Keratinocyte (primary cell): ENCODE results near the gene TAL2. TPM values are rescaled to one million over a fixed set of nuclear protein-coding genes. Genes with fewer than 3 reads are reported as not detected.

Source experiments
- DNase-seq: peaks from one replicate; pipeline ENCODE4 v3.0.0-alpha.2; 2011; ENCODE audit warnings: low read depth, missing footprints, low spot score
- FAIRE-seq: peaks from 2 replicates; lab custom pipeline; 2011; peaks lifted over from hg19 to GRCh38; lab: Jason Lieb, UNC
- H2AFZ ChIP-seq: 2 replicates; pipeline ENCODE4 v1.6.0; 2012; ENCODE audit warnings: low read length, control low read depth, inconsistent platforms; ENCODE audit not compliant: control insufficient read depth
- H3K27ac ChIP-seq: 2 replicates; pipeline ENCODE4 v1.5.1; 2011; ENCODE audit warnings: low read length; ENCODE audit not compliant: control insufficient read depth, insufficient read depth
- H3K27me3 ChIP-seq: 3 replicates; pipeline ENCODE4 v1.6.0; 2011; ENCODE audit warnings: low read length; ENCODE audit not compliant: control insufficient read depth, insufficient read depth; ENCODE audit errors: extremely low read depth
- H3K36me3 ChIP-seq, 2 experiments: 2 replicates in 1 of 2; 3 replicates in 1 of 2; pipeline ENCODE4 v1.5.1; 2011; ENCODE audit warnings: low read length in 2 of 2, mild to moderate bottlenecking in 1 of 2; ENCODE audit not compliant: control insufficient read depth in 2 of 2, insufficient read depth in 2 of 2; ENCODE audit errors: extremely low read depth in 1 of 2
- H3K4me1 ChIP-seq: 3 replicates; pipeline ENCODE4 v1.5.1; 2011; ENCODE audit warnings: low read length; ENCODE audit not compliant: control insufficient read depth, insufficient read depth; ENCODE audit errors: extremely low read depth
- H3K4me2 ChIP-seq: 3 replicates; pipeline ENCODE4 v1.6.0; 2011; ENCODE audit warnings: low read depth, low read length; ENCODE audit not compliant: control insufficient read depth, insufficient read depth; ENCODE audit errors: extremely low read depth
- H3K4me3 ChIP-seq, 3 experiments: fragments of 200-600 bp in 1 of 3; sonication (generic) in 1 of 3; 2 replicates in 2 of 3; 3 replicates in 1 of 3; pipeline ENCODE4 v1.5.1; 2011 to 2016; ENCODE audit warnings: low read length in 3 of 3, mild to moderate bottlenecking in 3 of 3, control low read depth in 2 of 3, inconsistent platforms in 1 of 3, low read depth in 1 of 3, mixed read lengths in 1 of 3, mixed run types in 1 of 3, moderate library complexity in 1 of 3; ENCODE audit not compliant: control insufficient read depth in 2 of 3, insufficient read depth in 2 of 3; ENCODE audit errors: extremely low read depth in 1 of 3
- H3K79me2 ChIP-seq: 2 replicates; pipeline ENCODE4 v1.6.0; 2012; ENCODE audit warnings: low read length; ENCODE audit not compliant: control insufficient read depth, insufficient read depth
- H3K9ac ChIP-seq: 3 replicates; pipeline ENCODE4 v1.6.0; 2011; ENCODE audit warnings: low read length; ENCODE audit not compliant: control insufficient read depth, insufficient read depth; ENCODE audit errors: extremely low read depth
- H3K9me1 ChIP-seq: 3 replicates; pipeline ENCODE4 v1.6.0; 2011; ENCODE audit warnings: low read length; ENCODE audit not compliant: control insufficient read depth, insufficient read depth; ENCODE audit errors: extremely low read depth
- H3K9me3 ChIP-seq: 2 replicates; pipeline ENCODE4 v1.5.1; 2012; ENCODE audit warnings: low read depth, low read length; ENCODE audit not compliant: control insufficient read depth
- H4K20me1 ChIP-seq: 3 replicates; pipeline ENCODE4 v1.6.0; 2011; ENCODE audit warnings: low read length; ENCODE audit not compliant: control insufficient read depth, insufficient read depth; ENCODE audit errors: extremely low read depth
- CTCF ChIP-seq, 3 experiments: IDR thresholded peaks in 1 of 3; conservative IDR thresholded peaks in 1 of 3; optimal IDR thresholded peaks in 1 of 3; 2 replicates in 2 of 3; 3 replicates in 1 of 3; pipeline versions ENCODE3 to v1.5.1; 2011; ENCODE audit warnings: low read length in 3 of 3, mild to moderate bottlenecking in 3 of 3, moderate library complexity in 2 of 3, control low read depth in 1 of 3, inconsistent platforms in 1 of 3; ENCODE audit not compliant: insufficient read depth in 2 of 3; ENCODE audit errors: extremely low read depth in 1 of 3
- EZH2 ChIP-seq: IDR thresholded peaks from one replicate; pipeline ENCODE4 v1.6.1; 2012; ENCODE audit warnings: inconsistent platforms, mild to moderate bottlenecking, low read length, moderate library complexity
- dilution Hi-C: fragments of 300-500 bp; cut with MboI; formaldehyde crosslinking; loops from one replicate; pipeline ENCODE4 v1.7.0; 2020; ENCODE audit warnings: low sequenced_read_pairs; ENCODE audit not compliant: extremely low pct_ligation_motif_present
- polyA plus RNA-seq, 5 experiments: library from polyadenylated mRNA; depleted of rRNA in 3 of 5; stranded (reverse) in 3 of 5; stranded (forward) in 1 of 5; unstranded in 1 of 5; fragments of >200 nt; gene quantifications; 1 replicate in 1 of 5; 2 replicates in 3 of 5; 3 replicates in 1 of 5; pipeline versions ENCODE4 v1.2.1 to v1.2.3, GENCODE V29; 2011 to 2012; ENCODE audit warnings: missing spikeins in 2 of 5, low read depth in 1 of 5, low replicate concordance in 1 of 5

The TAL2 gene
- polyA plus RNA-seq, 1 donor (not counting 4 experiments of a cell fraction or from before 2014, with no cell fraction given): not detected

DNA sequence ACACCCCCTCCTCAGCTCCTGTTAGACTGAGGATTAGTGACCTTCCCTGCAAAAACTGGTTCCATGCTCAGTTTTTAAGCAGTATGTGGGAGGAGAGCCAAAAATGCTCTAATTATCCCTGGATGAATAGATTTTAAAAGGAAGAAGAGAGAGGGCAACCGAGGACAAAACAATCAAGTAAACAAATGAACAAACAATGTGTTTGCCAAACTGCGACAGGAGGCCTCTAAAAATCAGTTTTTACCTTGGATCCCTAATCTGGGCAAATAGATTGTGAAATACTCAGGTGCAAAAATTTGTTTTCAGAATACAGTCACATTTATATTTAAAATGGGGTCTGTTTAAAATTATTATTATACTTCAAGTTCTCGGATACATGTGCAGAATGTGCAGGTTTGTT, 8.5 kb downstream of the TAL2 start:
- Histone ChIP-seq H4K20me1 (no peaks in the 10 kb centered on the region), H3K9me1 (no peaks in the 10 kb centered on the region), H3K4me2 (no peak overlapping the region), H3K36me3 (no peaks in the 10 kb centered on the region), H3K27me3 (peaks cover 5% of the 10 kb centered on the region), H3K4me3 (no peak overlapping the region), H3K9me3 (no peaks in the 10 kb centered on the region), H2AFZ (no peak overlapping the region), H3K79me2 (no peaks in the 10 kb centered on the region), H3K4me1 (no peaks in the 10 kb centered on the region), H3K27ac (no peak overlapping the region), H3K9ac (no peak overlapping the region)
- DNase-seq (no peak), FAIRE-seq (no peak)
- TF ChIP-seq CTCF (optimal IDR thresholded peaks at IDR 0.05 in 1 of 3, IDR thresholded peaks at IDR 0.05 in 1 of 3, conservative IDR thresholded peaks at IDR 0.05 in 1 of 3; ENCODE audit: extremely low read depth in 1 of 3, insufficient read depth in 2 of 3, low read length in 3 of 3) (no peak), EZH2 (no peak)
- dilution Hi-C loops: no loop called here

DNA sequence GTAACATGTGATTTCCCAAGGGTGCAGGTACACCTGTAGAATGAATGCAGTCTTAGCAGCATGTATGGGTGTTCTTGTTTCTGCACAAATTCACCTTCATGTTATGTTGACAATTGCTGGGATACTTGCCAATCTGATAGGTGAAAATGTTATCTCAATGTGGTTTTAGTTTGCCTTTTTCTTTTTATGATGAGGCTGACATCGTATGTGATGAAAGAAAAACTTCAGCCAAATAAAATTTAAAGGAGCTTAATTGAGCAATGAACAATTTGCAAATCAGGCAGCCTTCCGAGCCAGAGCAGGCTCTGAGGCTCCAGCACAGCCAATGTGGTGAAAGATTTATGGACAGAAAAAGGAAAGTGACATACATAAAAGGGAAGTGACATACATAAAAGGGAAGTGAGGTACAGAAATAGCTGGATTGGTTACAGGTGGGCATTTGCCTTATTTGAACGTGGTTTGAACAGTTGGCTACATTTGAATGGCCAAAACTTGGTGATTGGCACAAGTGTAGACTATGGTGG, 10.5 kb downstream of the TAL2 start:
- no peak overlapping the region for H3K4me3 ChIP-seq
- H3K9me3 ChIP-seq: no peaks in the 10 kb centered on the region
- H3K79me2 ChIP-seq: no peaks in the 10 kb centered on the region
- no peak overlapping the region for H3K9ac ChIP-seq
- no peak for TF ChIP-seq CTCF (optimal IDR thresholded peaks at IDR 0.05 in 1 of 3, IDR thresholded peaks at IDR 0.05 in 1 of 3, conservative IDR thresholded peaks at IDR 0.05 in 1 of 3; ENCODE audit: extremely low read depth in 1 of 3, insufficient read depth in 2 of 3, low read length in 3 of 3)
- no peak for TF ChIP-seq EZH2
- H3K27me3 ChIP-seq: no peaks in the 10 kb centered on the region
- no peaks in the 10 kb centered on the region for H3K36me3 ChIP-seq
- no peak overlapping the region for H3K27ac ChIP-seq
- H3K4me2 ChIP-seq: no peak overlapping the region
- no peak for FAIRE-seq
- H4K20me1 ChIP-seq: no peaks in the 10 kb centered on the region
- no peaks in the 10 kb centered on the region for H3K4me1 ChIP-seq
- H2AFZ ChIP-seq: no peak overlapping the region
- dilution Hi-C loops: no loop called here
- H3K9me1 ChIP-seq: no peaks in the 10 kb centered on the region
- DNase-seq: no peak
